ENCODE measurements around the gene PBXIP1.
A peak's percentile ranks its signal among the peaks of the same experiment; 100 is the strongest.
"Not testable (repeated sequence)": the region's sequence is repeated elsewhere in the genome, so short reads cannot be mapped to it uniquely, and the experiment has no call there.

PBXIP1 gene

GRCh38 chr1:154994269-154994587 is 38.3 kb upstream of the PBXIP1 start:
- no peak for DNase-seq (ENCODE audit: low spot score)

- DNase-seq (ENCODE audit: low spot score), result no peak
These were observed 37.8 kb upstream of the PBXIP1 start, which contains the start of gene LENEP for GRCh38 chr1:154993572-154994268. Gene LENEP (plus strand): TSS chr1:154993586. CDS start chr1:154993608, 22 bp downstream.

- no peak for DNase-seq (ENCODE audit: low spot score)
These were observed 37.0 kb upstream of the PBXIP1 start for GRCh38 chr1:154992721-154993571.

GRCh38 chr1:154990276-154990675 is 34.4 kb upstream of the PBXIP1 start:
- no peak for DNase-seq (ENCODE audit: low spot score)

- no peak for DNase-seq (ENCODE audit: low spot score)
These were observed 33.4 kb upstream of the PBXIP1 start for GRCh38 chr1:154989195-154989860.

GRCh38 chr1:154988058-154988954 is 32.4 kb upstream of the PBXIP1 start:
- no peak for DNase-seq (ENCODE audit: low spot score)

- no peak for DNase-seq (ENCODE audit: low spot score)
These were observed 31.4 kb upstream of the PBXIP1 start for GRCh38 chr1:154987326-154987725.

GRCh38 chr1:154986736-154987135 is 30.8 kb upstream of the PBXIP1 start:
- not testable (repeated sequence) for DNase-seq (ENCODE audit: low spot score)

GRCh38 chr1:154983776-154984466 is 28.0 kb upstream of the PBXIP1 start:
- no peak for DNase-seq (ENCODE audit: low spot score)

- DNase-seq (ENCODE audit: low spot score), result peak; percentile 98
These were observed 27.2 kb upstream of the PBXIP1 start, which contains the start of gene FLAD1 for GRCh38 chr1:154982897-154983648. Gene FLAD1 (plus strand): TSS chr1:154983344. CDS start chr1:154983695, 351 bp downstream.

GRCh38 chr1:154982341-154982740 is 26.4 kb upstream of the PBXIP1 start:
- no peak for DNase-seq (ENCODE audit: low spot score)

GRCh38 chr1:154978360-154978759 is 22.5 kb upstream of the PBXIP1 start:
- no peak for DNase-seq (ENCODE audit: low spot score)

- DNase-seq (ENCODE audit: low spot score), result not testable (repeated sequence)
These were observed 21.9 kb upstream of the PBXIP1 start for GRCh38 chr1:154977762-154978161.

GRCh38 chr1:154975409-154976059 is 19.6 kb upstream of the PBXIP1 start:
- DNase-seq (ENCODE audit: low spot score), result no peak

GRCh38 chr1:154974808-154975408 is 19.0 kb upstream of the PBXIP1 start:
- DNase-seq (ENCODE audit: low spot score), result peak; percentile 96

- peak; percentile 100 for DNase-seq (ENCODE audit: low spot score)
These were observed 18.4 kb upstream of the PBXIP1 start, which contains the start of gene CKS1B for GRCh38 chr1:154974102-154974807. Gene CKS1B (plus strand): TSS chr1:154974681. CDS start chr1:154974746, 65 bp downstream.

- DNase-seq (ENCODE audit: low spot score), result peak; percentile 88
These were observed 17.6 kb upstream of the PBXIP1 start for GRCh38 chr1:154973344-154974101.

All from Ammon's horn (tissue), 1 donor.